Pancreas (tissue), 10 donors: Measurements from ENCODE around the gene DOCK8. TPM values are rescaled to one million over a fixed set of nuclear protein-coding genes. Genes with fewer than 3 reads are reported as not detected.
A peak's percentile ranks its signal among the peaks of the same experiment; 100 is the strongest.

ENCODE experiments used
- ATAC-seq, 4 donors: fragments of 200-7000 bp; cut with Tn5 transposase; one replicate each; pipeline versions ENCODE4 v1.8.0 to v1.9.1; 2020; ENCODE audit warnings: mild to moderate bottlenecking in 4 of 4, moderate library complexity in 4 of 4
- DNase-seq, 6 donors: peaks; one replicate each; pipeline ENCODE4 v3.0.0-alpha.2; 2020
- FAIRE-seq: peaks from 2 replicates; lab custom pipeline; 2012; peaks lifted over from hg19 to GRCh38; lab: Jason Lieb, UNC
- H3K27ac ChIP-seq, 4 donors: fragments of 200-600 bp; sonication (generic); 1 replicate in 3 of 4; 2 replicates in 1 of 4; pipeline versions ENCODE4 v1.5.0 to v1.8.0; 2020
- H3K27me3 ChIP-seq, 4 donors: fragments of 200-600 bp; one replicate each; pipeline ENCODE4 v1.8.0; 2021
- H3K36me3 ChIP-seq, 3 donors: fragments of 200-600 bp; sonication (generic) in 1 of 3; one replicate each; pipeline versions ENCODE4 v1.5.0 to v1.8.0; 2020 to 2021
- H3K4me1 ChIP-seq, 3 donors: fragments of 200-600 bp; one replicate each; pipeline ENCODE4 v1.8.0; 2021
- H3K4me3 ChIP-seq, 4 donors: fragments of 200-600 bp; sonication (generic) in 2 of 4; one replicate each; pipeline versions ENCODE4 v1.5.0 to v1.8.0; 2020 to 2021
- H3K9me3 ChIP-seq, 4 donors: fragments of 200-600 bp; one replicate each; pipeline ENCODE4 v1.8.0; 2021
- CTCF ChIP-seq, 4 donors: fragments of 200-600 bp; sonication (generic) in 3 of 4; IDR thresholded peaks; one replicate each; pipeline versions ENCODE4 v1.5.0 to v1.8.0; 2021; ENCODE audit warnings: antibody characterized with exemption in 4 of 4
- WGBS, 2 donors: extraction: QIAGEN DNeasy Blood & Tissue Kit; methylation state at CpG; one replicate each; pipeline ENCODE4 v1.1.7; 2013; 5-methylcytosine and 5-hydroxymethylcytosine counted together
- intact Hi-C, 3 donors: fragments of 100-400 bp; cut with DNase I; formaldehyde crosslinking; loops; one replicate each; pipeline versions ENCODE4 v1.11.1 to v1.14.2; 2022
- polyA plus RNA-seq, 2 donors: library from polyadenylated mRNA; stranded (reverse); fragments of 200-250 nt; gene quantifications; one replicate each; pipeline ENCODE4 v1.2.3, GENCODE V29; 2013
- total RNA-seq, 6 donors: library from RNA; stranded (reverse); fragmentation: NEBNext Ultra II Directional in 4 of 6; extraction: Animal tissue kit (Norgen Biotek cat#: 25700) in 4 of 6; gene quantifications; one replicate each; pipeline versions ENCODE4 v1.2.1 to v1.2.4, GENCODE V29; 2021 to 2023
- donor health status: healthy with polysubstance abuse.
- donor health status: DM: no; HTN: no; CAD: no; lungs with moderate emphysema.
- donor health status: DM: no; HTN: no; CAD: no.
- donor health status: control.
- donor health status: control.
- donor health status: Bipolar disorder and iron deficiency.
- donor health status: DM: yes; HTN: yes; CAD: no.
- donor health status: DM: no; HTN: no; CAD: no.
- donor health status: DM: no; HTN: no; CAD: no.
- donor health status: DM: yes; HTN: yes; CAD: no.

The DOCK8 gene
- total and polyA plus RNA-seq, 8 donors, result 1.7 to 22.7 (median 6.0) TPM

GRCh38 chr9:378263-378662, 163.6 kb downstream of the DOCK8 start:
- no peak for FAIRE-seq
- Histone ChIP-seq H3K4me1 (no peaks in the 10 kb centered on the region), H3K27ac (no peak overlapping the region), H3K36me3 (no peaks in the 10 kb centered on the region), H3K9me3 (no peaks in the 10 kb centered on the region), H3K4me3 (no peak overlapping the region), H3K27me3 (no peaks in the 10 kb centered on the region)
- ATAC-seq, result no peak
- no peak for TF ChIP-seq CTCF (IDR thresholded peaks at IDR 0.05)
- intact Hi-C loops, result no loop called here
- no peak for DNase-seq
- 69 to 78% methylated on average over 6 of the region's 6 CpGs for WGBS, 2 donors

DNA sequence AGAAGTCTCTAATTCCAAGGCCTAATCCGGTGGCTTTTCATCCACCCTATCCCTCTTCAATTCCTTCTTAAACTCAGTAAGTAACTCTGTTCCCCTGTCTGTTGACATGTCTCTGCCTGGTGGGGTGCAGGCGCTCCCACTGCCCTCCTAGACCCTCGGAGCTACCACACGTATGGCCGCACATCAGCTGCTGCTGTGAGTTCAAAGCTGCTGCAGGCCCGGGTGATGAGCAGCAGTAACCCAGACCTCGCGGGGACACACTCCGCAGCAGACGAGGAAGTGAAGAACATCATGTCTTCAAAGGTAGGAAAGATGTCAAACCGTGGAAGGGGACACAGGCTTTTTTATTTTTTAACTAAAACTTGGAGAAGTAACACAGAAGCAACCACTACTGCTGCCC, 167.7 kb downstream of the DOCK8 start:
- no peaks in the 10 kb centered on the region for H3K4me1 ChIP-seq
- no peaks in the 10 kb centered on the region for H3K27me3 ChIP-seq
- FAIRE-seq (no peak), DNase-seq (no peak), ATAC-seq (no peak)
- no peak overlapping the region for H3K27ac ChIP-seq
- H3K4me3 ChIP-seq, result no peak overlapping the region
- intact Hi-C loops, result loop anchor here in 1 of 3 donors (10.0 kb wide), 2 partner anchors 232 to 422 kb away; no protein-coding TSS in a partner anchor
- no peaks in the 10 kb centered on the region for H3K9me3 ChIP-seq
- no peak for TF ChIP-seq CTCF (IDR thresholded peaks at IDR 0.05)
- WGBS, 2 donors, result 88 to 89% methylated on average over 11 of the region's 11 CpGs
- no peaks in the 10 kb centered on the region for H3K36me3 ChIP-seq

DNA sequence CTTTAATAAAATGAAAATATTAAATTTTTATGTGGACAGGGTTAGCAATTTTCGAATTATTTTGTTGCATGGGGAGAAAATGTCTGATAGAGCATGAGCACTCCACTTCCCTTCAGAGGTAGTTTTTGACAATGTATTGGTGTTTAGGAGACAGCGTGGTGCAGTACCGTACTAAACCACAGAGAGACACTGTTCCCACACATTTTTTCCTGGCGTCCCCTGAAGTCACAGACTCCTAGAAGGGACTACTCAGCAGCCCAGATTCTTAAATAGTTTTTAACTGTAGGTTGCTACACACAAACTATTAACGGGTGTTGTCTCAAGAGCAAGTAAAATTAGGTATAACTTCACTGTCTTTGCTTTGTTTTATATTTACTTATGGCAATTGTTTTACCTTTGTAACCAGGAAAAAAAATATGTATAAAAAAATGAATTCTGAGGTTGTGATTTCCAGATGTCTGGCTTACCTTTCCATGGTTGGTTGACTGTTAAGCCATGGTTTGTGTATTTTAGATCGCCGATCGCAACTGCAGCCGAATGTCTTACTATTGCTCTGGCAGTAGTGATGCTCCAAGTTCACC, 171.2 kb downstream of the DOCK8 start:
- intact Hi-C loops, result loop anchor here in 1 of 3 donors (10.0 kb wide), 2 partner anchors 229 to 419 kb away; no protein-coding TSS in a partner anchor
- TF ChIP-seq CTCF (IDR thresholded peaks at IDR 0.05), result peak; percentile 83 to 86 (median 83)
- Histone ChIP-seq H3K27me3 (no peaks in the 10 kb centered on the region), H3K27ac (no peak overlapping the region), H3K36me3 (no peaks in the 10 kb centered on the region), H3K9me3 (no peaks in the 10 kb centered on the region), H3K4me1 (no peaks in the 10 kb centered on the region), H3K4me3 (no peak overlapping the region)
- WGBS, 2 donors, result 23 to 31% methylated on average over 9 of the region's 9 CpGs
- FAIRE-seq (peak; percentile 67), ATAC-seq (peak; percentile 90 to 98 (median 96)), DNase-seq (peak in 3 of 6 donors; percentile 24 to 79 (median 28))

DNA sequence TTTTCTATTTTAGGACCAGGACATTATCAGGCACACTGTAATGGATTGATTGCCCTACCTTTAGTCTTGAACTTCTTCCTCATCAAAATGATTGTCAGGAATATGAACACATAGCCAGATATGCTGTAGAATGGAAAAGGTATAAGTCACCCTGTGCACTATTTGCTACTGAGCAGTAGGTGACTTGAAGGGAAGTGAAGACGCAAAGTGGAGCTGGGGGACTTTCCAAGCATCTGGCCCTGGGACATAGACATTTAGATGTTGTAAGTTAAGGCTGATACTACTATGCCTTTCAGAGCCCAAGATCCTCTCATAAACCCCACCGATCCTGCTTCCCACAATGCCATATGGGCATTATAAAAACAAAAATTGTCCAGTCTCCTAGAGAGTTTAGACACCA, 174.5 kb downstream of the DOCK8 start:
- 94 to 98% methylated on average over 2 of the region's 2 CpGs for WGBS, 2 donors
- no peak overlapping the region for H3K27ac ChIP-seq
- intact Hi-C loops, result loop anchor here in 1 of 3 donors (10.0 kb wide), 2 partner anchors 226 to 416 kb away; no protein-coding TSS in a partner anchor
- DNase-seq, result no peak
- no peaks in the 10 kb centered on the region for H3K9me3 ChIP-seq
- no peak for FAIRE-seq
- H3K4me1 ChIP-seq, result no peaks in the 10 kb centered on the region
- no peak for ATAC-seq
- TF ChIP-seq CTCF (IDR thresholded peaks at IDR 0.05), result no peak
- no peak overlapping the region for H3K4me3 ChIP-seq
- no peaks in the 10 kb centered on the region for H3K36me3 ChIP-seq
- no peaks in the 10 kb centered on the region for H3K27me3 ChIP-seq

DNA sequence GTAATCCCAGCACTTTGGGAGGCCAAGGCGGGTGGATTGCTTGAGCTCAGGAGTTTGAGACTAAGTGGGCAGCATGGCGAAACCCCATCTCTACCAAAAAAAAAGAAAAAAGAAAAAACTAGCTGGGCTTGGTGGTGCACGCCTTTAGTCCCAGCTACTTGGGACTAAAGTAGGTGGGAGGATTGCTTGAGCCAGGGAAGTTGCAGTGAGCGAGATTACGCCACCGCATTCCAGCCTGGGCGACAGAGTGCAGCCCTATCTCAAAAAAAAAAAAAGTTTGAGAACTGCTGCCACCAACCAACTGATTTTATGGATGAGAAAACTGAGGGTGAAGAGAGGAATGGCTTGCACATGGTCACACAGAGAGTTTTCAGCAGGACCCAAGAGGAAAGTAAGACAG, 175.1 kb downstream of the DOCK8 start:
- no peak overlapping the region for H3K4me3 ChIP-seq
- H3K9me3 ChIP-seq, result no peaks in the 10 kb centered on the region
- no peaks in the 10 kb centered on the region for H3K36me3 ChIP-seq
- no peaks in the 10 kb centered on the region for H3K27me3 ChIP-seq
- FAIRE-seq (no peak), ATAC-seq (no peak), DNase-seq (no peak)
- H3K27ac ChIP-seq, result no peak overlapping the region
- 95 to 97% methylated on average over 7 of the region's 7 CpGs for WGBS, 2 donors
- intact Hi-C loops, result loop anchor here in 1 of 3 donors (10.0 kb wide), 3 partner anchors 155 to 415 kb away; no protein-coding TSS in a partner anchor
- no peak for TF ChIP-seq CTCF (IDR thresholded peaks at IDR 0.05)
- no peaks in the 10 kb centered on the region for H3K4me1 ChIP-seq
